Kidney (tissue), 14 donors: Measurements from ENCODE around the gene RPAP3. TPM values are rescaled to one million over a fixed set of nuclear protein-coding genes. Genes with fewer than 3 reads are reported as not detected.
"Not testable (repeated sequence)": the region's sequence is repeated elsewhere in the genome, so short reads cannot be mapped to it uniquely, and the experiment has no call there.

Experiments
- DNase-seq, 5 donors: peaks; one replicate each; pipeline ENCODE4 v3.0.0-alpha.2; 2013 to 2020
- FAIRE-seq: peaks from 2 replicates; lab custom pipeline; 2012; peaks lifted over from hg19 to GRCh38; lab: Jason Lieb, UNC
- H3K27ac ChIP-seq, 2 donors: one replicate each; pipeline ENCODE4 v1.7.0; 2013; ENCODE audit warnings: low read depth in 2 of 2, low read length in 2 of 2, inconsistent platforms in 1 of 2
- H3K27me3 ChIP-seq: one replicate; pipeline ENCODE4 v1.7.1; 2013; ENCODE audit warnings: low read length, inconsistent platforms; ENCODE audit not compliant: control insufficient read depth, insufficient read depth
- H3K36me3 ChIP-seq, 3 donors: one replicate each; pipeline versions ENCODE4 v1.7.0 to v1.7.1; 2013; ENCODE audit warnings: low read length in 3 of 3, control low read depth in 1 of 3, inconsistent platforms in 1 of 3; ENCODE audit not compliant: insufficient read depth in 3 of 3, control insufficient read depth in 2 of 3
- H3K4me1 ChIP-seq, 3 donors: one replicate each; pipeline versions ENCODE4 v1.7.0 to v1.7.1; 2013; ENCODE audit warnings: low read length in 3 of 3, inconsistent platforms in 1 of 3, low read depth in 1 of 3; ENCODE audit not compliant: control insufficient read depth in 2 of 3, insufficient read depth in 2 of 3
- H3K4me3 ChIP-seq, 3 donors: one replicate each; pipeline versions ENCODE4 v1.7.0 to v1.8.1; 2013; ENCODE audit warnings: low read length in 3 of 3, control low read depth in 1 of 3, inconsistent platforms in 1 of 3
- H3K9ac ChIP-seq, 3 donors: one replicate each; pipeline versions ENCODE4 v1.7.0 to v1.7.1; 2013; ENCODE audit warnings: low read length in 3 of 3, control low read depth in 1 of 3, inconsistent platforms in 1 of 3
- H3K9me3 ChIP-seq, 3 donors: one replicate each; pipeline versions ENCODE4 v1.7.0 to v1.7.1; 2013; ENCODE audit warnings: low read length in 3 of 3, control low read depth in 1 of 3, inconsistent platforms in 1 of 3; ENCODE audit not compliant: control insufficient read depth in 2 of 3, insufficient read depth in 1 of 3
- CTCF ChIP-seq: IDR thresholded peaks from 3 replicates; pipeline ENCODE4 v1.5.1; 2012; ENCODE audit warnings: mild to moderate bottlenecking, moderate library complexity, borderline replicate concordance; ENCODE audit not compliant: insufficient read depth; ENCODE audit errors: extremely low read depth
- intact Hi-C: fragments of 100-400 bp; cut with DNase I; formaldehyde crosslinking; loops from one replicate; pipeline ENCODE4 v1.11.1; 2022
- polyA plus RNA-seq: library from polyadenylated mRNA; stranded (reverse); fragments of 350-450 nt; fragmentation: Illumina TruSeq; extraction: RNeasy Lipid Tissue Mini Kit (QIAGEN cat#74804); gene quantifications from one replicate; pipeline ENCODE4 v1.2.3, GENCODE V29; 2014; ENCODE audit warnings: low read depth, low replicate concordance; ENCODE audit not compliant: insufficient read depth
- total RNA-seq: library from RNA; stranded (reverse); fragmentation: NEBNext Ultra II Directional; extraction: Animal tissue kit (Norgen Biotek cat#: 25700); gene quantifications from one replicate; pipeline ENCODE4 v1.2.1, GENCODE V29; 2021
- donor health status: control.
- donor health status: control.
- donor health status: control.
- donor health status: control.
- donor health status: control.
- donor health status: DM: yes; HTN: yes; CAD: no.
- donor health status: Normal renal cell carcinoma (clear cell type).

The RPAP3 gene
- total and polyA plus RNA-seq, 2 donors from 2014 or later = 15.6 to 20.6 TPM

- intact Hi-C loops = no loop called here
- Histone ChIP-seq H3K9me3 (peaks cover under 1 to 3% (median 1%) of the 10 kb centered on the region in 3 donors), H3K4me3 (no peak overlapping the region), H3K27me3 (no peaks in the 10 kb centered on the region), H3K9ac (no peak overlapping the region), H3K36me3 (no peaks in the 10 kb centered on the region), H3K4me1 (no peaks in the 10 kb centered on the region), H3K27ac (no peak overlapping the region)
- no peak for FAIRE-seq
- DNase-seq = no peak
- TF ChIP-seq CTCF = no peak
Observed at GRCh38 chr12:47648056-47648579, 57.7 kb downstream of the RPAP3 start.

- H3K27me3 ChIP-seq, intact Hi-C loops, H3K27ac ChIP-seq, H3K4me1 ChIP-seq, H3K4me3 ChIP-seq, FAIRE-seq, H3K36me3 ChIP-seq, H3K9ac ChIP-seq, H3K9me3 ChIP-seq, DNase-seq: not testable (repeated sequence)
Observed at GRCh38 chr12:47642310-47642709, 63.5 kb downstream of the RPAP3 start.

GRCh38 chr12:47636908-47637780 lies 68.7 kb downstream of the RPAP3 start:
- FAIRE-seq (no peak), DNase-seq (no peak)
- Histone ChIP-seq H3K36me3 (no peaks in the 10 kb centered on the region), H3K27ac (no peak overlapping the region), H3K4me3 (no peak overlapping the region), H3K4me1 (no peaks in the 10 kb centered on the region), H3K27me3 (no peaks in the 10 kb centered on the region), H3K9ac (no peak overlapping the region), H3K9me3 (peaks cover 0 to 1% (median 0%) of the 10 kb centered on the region in 3 donors)
- intact Hi-C loops = no loop called here
- TF ChIP-seq CTCF = peak; percentile 17

- intact Hi-C loops, H3K27me3 ChIP-seq, H3K9ac ChIP-seq, H3K36me3 ChIP-seq, FAIRE-seq, DNase-seq, H3K4me1 ChIP-seq, H3K9me3 ChIP-seq, H3K27ac ChIP-seq, H3K4me3 ChIP-seq: not testable (repeated sequence)
Observed at GRCh38 chr12:47635770-47636169, 70.1 kb downstream of the RPAP3 start.
